C4-2B (cell line): ENCODE data around the gene SAMD13.

Experiments used
- CTCF ChIP-seq: fragments of 450-650 bp; conservative IDR thresholded peaks from 2 replicates; pipeline ENCODE4 v1.5.1; 2017; ENCODE audit warnings: mild to moderate bottlenecking
- ZFX ChIP-seq: fragments of 450-650 bp; IDR thresholded peaks from 2 replicates; pipeline ENCODE4 v1.6.1; 2017

GRCh38 chr1:84361796-84362195 lies 60.3 kb downstream of the SAMD13 start:
- no peak for TF ChIP-seq CTCF
- TF ChIP-seq ZFX: no peak
